Measurements from ENCODE around the gene APP. TPM values are rescaled to one million over a fixed set of nuclear protein-coding genes. Genes with fewer than 3 reads are reported as not detected.

Gene APP
- total and polyA plus RNA-seq, 7 donors: 37.7 to 118 (median 56.6) TPM

DNA sequence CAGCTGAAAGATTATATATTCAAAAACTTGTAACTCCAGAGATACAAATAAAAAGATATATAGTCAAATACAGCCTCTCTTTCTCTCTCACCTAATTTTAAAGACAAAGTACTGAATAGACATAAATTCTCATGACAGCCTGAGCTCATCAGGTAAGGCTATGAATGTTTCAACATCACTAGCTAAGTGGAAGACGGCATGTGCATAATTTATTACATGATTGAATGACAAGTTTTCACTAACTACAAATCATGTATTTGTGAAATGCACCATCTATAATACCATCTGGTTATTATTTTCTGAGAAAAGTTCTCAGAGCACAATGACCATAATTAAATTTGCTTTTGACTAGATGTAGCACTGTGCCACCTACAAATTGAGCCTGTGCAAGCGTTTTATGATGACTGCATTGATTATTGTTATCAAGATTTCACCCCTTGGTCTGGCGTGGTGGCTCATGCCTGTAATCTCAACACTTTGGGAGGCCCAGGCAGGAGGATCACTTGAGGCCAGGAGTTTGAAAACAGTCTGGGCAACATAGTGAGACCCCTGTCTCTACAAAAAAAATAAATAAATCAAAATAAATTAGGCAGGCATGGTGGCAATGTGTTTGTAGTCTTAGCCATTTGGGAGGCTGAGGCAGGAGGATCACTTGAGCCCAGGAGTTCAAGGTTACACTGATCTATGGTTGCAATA, 128.2 kb downstream of the APP start:
- TF ChIP-seq, protein P1, sequence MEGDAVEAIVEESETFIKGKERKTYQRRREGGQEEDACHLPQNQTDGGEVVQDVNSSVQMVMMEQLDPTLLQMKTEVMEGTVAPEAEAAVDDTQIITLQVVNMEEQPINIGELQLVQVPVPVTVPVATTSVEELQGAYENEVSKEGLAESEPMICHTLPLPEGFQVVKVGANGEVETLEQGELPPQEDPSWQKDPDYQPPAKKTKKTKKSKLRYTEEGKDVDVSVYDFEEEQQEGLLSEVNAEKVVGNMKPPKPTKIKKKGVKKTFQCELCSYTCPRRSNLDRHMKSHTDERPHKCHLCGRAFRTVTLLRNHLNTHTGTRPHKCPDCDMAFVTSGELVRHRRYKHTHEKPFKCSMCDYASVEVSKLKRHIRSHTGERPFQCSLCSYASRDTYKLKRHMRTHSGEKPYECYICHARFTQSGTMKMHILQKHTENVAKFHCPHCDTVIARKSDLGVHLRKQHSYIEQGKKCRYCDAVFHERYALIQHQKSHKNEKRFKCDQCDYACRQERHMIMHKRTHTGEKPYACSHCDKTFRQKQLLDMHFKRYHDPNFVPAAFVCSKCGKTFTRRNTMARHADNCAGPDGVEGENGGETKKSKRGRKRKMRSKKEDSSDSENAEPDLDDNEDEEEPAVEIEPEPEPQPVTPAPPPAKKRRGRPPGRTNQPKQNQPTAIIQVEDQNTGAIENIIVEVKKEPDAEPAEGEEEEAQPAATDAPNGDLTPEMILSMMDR (IDR thresholded peaks at IDR 0.05): no peak
- no peaks in the 10 kb centered on the region for H3K4me1 ChIP-seq
- no peak overlapping the region for H3K27ac ChIP-seq
- H3K27me3 ChIP-seq (ENCODE audit: insufficient read depth in 3 of 3, low read length in 2 of 3): no peaks in the 10 kb centered on the region
- ATAC-seq (no peak), DNase-seq (no peak)
- no peaks in the 10 kb centered on the region for H3K36me3 ChIP-seq (ENCODE audit: insufficient read depth in 1 of 2, low read depth in 1 of 2)
- intact Hi-C loops (cut with DNase I): no loop called here
- H3K9me3 ChIP-seq: no peaks in the 10 kb centered on the region
- 84 to 90% (median 85%) methylated on average over 3 of the region's 3 CpGs for WGBS, 3 donors
- H3K4me3 ChIP-seq: no peak overlapping the region

DNA sequence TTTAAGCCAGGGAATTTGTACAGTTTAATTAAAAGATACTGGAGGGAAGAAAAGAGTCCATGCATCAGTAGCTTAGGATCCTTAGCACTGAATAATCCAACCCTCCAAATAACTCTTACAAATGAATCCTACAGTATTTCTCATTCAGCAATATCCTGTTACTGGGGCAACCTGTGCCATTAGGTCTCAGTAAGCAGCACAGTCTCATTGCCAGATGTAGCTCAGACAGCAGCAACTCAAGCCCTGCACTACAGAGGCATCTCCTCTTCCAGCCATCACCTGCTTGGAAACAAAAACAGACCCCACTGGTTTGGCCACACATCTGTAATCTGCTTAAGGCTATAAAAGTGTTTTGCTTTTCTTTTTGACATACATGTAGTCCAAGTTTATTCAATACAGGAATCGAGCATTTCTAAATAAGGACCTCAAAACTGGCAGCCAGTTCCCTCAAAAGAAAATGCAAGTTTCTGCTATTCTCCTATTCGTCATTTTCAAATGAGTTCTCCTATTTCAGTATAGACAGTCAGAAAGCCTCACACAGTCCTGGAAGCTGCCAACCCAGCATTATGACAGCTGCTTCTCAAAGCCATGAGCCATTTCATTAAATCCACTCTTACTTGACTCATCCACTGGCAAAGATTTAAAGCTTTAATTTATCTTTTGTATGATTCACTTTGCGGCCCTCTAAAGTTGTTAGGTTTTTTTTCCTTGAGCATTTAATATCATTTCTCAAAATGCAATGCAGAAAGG, 129.0 kb downstream of the APP start:
- H3K9me3 ChIP-seq: no peaks in the 10 kb centered on the region
- no peak for DNase-seq
- TF ChIP-seq, protein P1 (IDR thresholded peaks at IDR 0.05): no peak
- intact Hi-C loops (cut with DNase I): no loop called here
- H3K27me3 ChIP-seq (ENCODE audit: insufficient read depth in 3 of 3, low read length in 2 of 3): no peaks in the 10 kb centered on the region
- H3K27ac ChIP-seq: no peak overlapping the region
- no peaks in the 10 kb centered on the region for H3K4me1 ChIP-seq
- no peaks in the 10 kb centered on the region for H3K36me3 ChIP-seq (ENCODE audit: insufficient read depth in 1 of 2, low read depth in 1 of 2)
- 21 to 41% (median 29%) methylated on average over 3 of the region's 3 CpGs for whole genome bisulfite sequencing, 3 donors
- no peak overlapping the region for H3K4me3 ChIP-seq
- no peak for ATAC-seq

DNA sequence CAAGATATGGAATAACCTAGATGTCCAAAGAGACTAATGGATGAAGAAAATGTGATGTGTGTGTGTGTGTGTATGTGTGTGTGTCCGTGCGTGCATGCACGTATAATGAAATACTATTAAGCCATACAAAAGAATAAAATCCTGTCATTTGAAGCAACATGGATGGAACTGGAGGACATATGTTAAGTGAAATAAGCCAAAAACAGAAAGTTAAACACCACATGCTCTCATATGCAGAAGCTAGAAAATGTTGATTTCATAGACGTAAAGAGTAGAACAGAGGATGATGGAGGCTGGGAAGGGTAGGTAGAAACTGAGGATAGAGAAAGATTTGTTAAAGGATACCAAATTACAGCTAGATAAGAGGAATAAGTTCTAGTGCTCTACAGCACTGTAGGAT, 133.7 kb downstream of the APP start:
- no peaks in the 10 kb centered on the region for H3K27me3 ChIP-seq (ENCODE audit: insufficient read depth in 3 of 3, low read length in 2 of 3)
- no peak for ATAC-seq
- no peak for DNase-seq
- no peaks in the 10 kb centered on the region for H3K36me3 ChIP-seq (ENCODE audit: insufficient read depth in 1 of 2, low read depth in 1 of 2)
- H3K4me3 ChIP-seq: no peak overlapping the region
- 93 to 98% (median 98%) methylated on average over 4 of the region's 4 CpGs for WGBS, 3 donors
- no peaks in the 10 kb centered on the region for H3K4me1 ChIP-seq
- TF ChIP-seq, protein P1 (IDR thresholded peaks at IDR 0.05): no peak
- no peaks in the 10 kb centered on the region for H3K9me3 ChIP-seq
- no peak overlapping the region for H3K27ac ChIP-seq
- intact Hi-C loops (cut with DNase I): no loop called here

DNA sequence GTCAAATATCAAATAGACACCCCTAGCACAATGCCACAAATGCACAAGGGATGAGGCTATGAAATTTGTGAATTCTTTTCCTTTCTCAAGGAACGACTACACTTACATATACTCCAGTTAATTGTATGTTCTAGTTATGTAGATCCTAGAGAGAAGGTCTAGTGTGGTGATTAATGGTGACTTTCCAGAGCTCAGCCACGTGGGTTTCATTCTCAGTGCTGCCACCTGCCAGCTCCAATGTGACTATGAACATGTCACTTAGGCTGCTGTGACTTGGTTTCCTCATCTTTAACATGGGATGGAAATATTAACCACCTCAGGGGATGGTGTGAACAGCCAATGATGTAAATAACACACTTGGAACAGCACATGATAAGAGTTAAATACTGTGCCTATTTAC, 138.3 kb downstream of the APP start:
- intact Hi-C loops (cut with DNase I): no loop called here
- H3K36me3 ChIP-seq (ENCODE audit: insufficient read depth in 1 of 2, low read depth in 1 of 2): no peaks in the 10 kb centered on the region
- H3K27me3 ChIP-seq (ENCODE audit: insufficient read depth in 3 of 3, low read length in 2 of 3): no peaks in the 10 kb centered on the region
- H3K4me3 ChIP-seq: no peak overlapping the region
- ATAC-seq: no peak
- 62 to 81% (median 70%) methylated on average over 2 of the region's 2 CpGs for WGBS, 3 donors
- H3K9me3 ChIP-seq: no peaks in the 10 kb centered on the region
- no peak for DNase-seq
- H3K27ac ChIP-seq: no peak overlapping the region
- no peaks in the 10 kb centered on the region for H3K4me1 ChIP-seq
- TF ChIP-seq, protein P1 (IDR thresholded peaks at IDR 0.05): no peak

All from psoas muscle (tissue), 8 donors.